ENCODE measurements around the gene BUB1B. TPM values are rescaled to one million over a fixed set of nuclear protein-coding genes. Genes with fewer than 3 reads are reported as not detected.

Gene BUB1B
- total RNA-seq, 1 experiment from 2014 or later = 192 TPM

GRCh38 chr15:40266828-40267304 is 106.0 kb downstream of the BUB1B start (continued):
- TF ChIP-seq AFF4 (CRISPR knock-in tag; IDR thresholded peaks at IDR 0.05; ENCODE audit: borderline replicate concordance) (no peak), ZNF317 (CRISPR knock-in tag; IDR thresholded peaks at IDR 0.05; ENCODE audit: borderline replicate concordance, low read depth) (no peak), ZNF671 (CRISPR knock-in tag; IDR thresholded peaks at IDR 0.05) (no peak), ZNF263 (CRISPR knock-in tag; IDR thresholded peaks at IDR 0.05; ENCODE audit: low read depth) (no peak), NFATC4 (CRISPR knock-in tag; IDR thresholded peaks at IDR 0.05) (no peak), SOX15 (CRISPR knock-in tag; IDR thresholded peaks at IDR 0.05) (no peak), USF2 (CRISPR knock-in tag; IDR thresholded peaks at IDR 0.05) (no peak), SMAD4 (CRISPR knock-in tag; IDR thresholded peaks at IDR 0.05) (no peak), ZNF281 (CRISPR knock-in tag; IDR thresholded peaks at IDR 0.05) (no peak)

GRCh38 chr15:40267670-40268069 is 106.8 kb downstream of the BUB1B start:
- ATAC-seq (no peak), DNase-seq (ENCODE audit: low spot score) (no peak)
- TF ChIP-seq ZNF423 (CRISPR knock-in tag; IDR thresholded peaks at IDR 0.05) = peak; percentile 96
- no peak for TF ChIP-seq FOXJ3 (CRISPR knock-in tag; IDR thresholded peaks at IDR 0.05; ENCODE audit: borderline replicate concordance)
- TF ChIP-seq OVOL2 (CRISPR knock-in tag; IDR thresholded peaks at IDR 0.05; ENCODE audit: borderline replicate concordance) = no peak
- TF ChIP-seq PRRX2 (CRISPR knock-in tag; IDR thresholded peaks at IDR 0.05) = no peak
- TF ChIP-seq GTF2I (CRISPR knock-in tag; conservative IDR thresholded peaks at IDR 0.05) = no peak
- H3K9me3 Mint-ChIP-seq = no peaks in the 10 kb centered on the region
- H3K27me3 Mint-ChIP-seq (ENCODE audit: low read depth) = no peaks in the 10 kb centered on the region
- H3K36me3 Mint-ChIP-seq = no peaks in the 10 kb centered on the region
- H3K4me1 Mint-ChIP-seq = peaks cover 12% of the 10 kb centered on the region
- peak overlapping the region; percentile 69; the same call in 1 of the 2 replicates for H3K27ac Mint-ChIP-seq
- H3K4me3 Mint-ChIP-seq = no peak overlapping the region
- ChIA-PET POLR2A (no interaction called here), CTCF (interaction anchor here (1.0 to 4.4 kb wide), 3 partner anchors 11 to 222 kb away, joined by 3 to 23 read pairs (median 6); no protein-coding TSS in a partner anchor)

GRCh38 chr15:40269604-40270003 is 108.7 kb downstream of the BUB1B start:
- no peak for DNase-seq (ENCODE audit: low spot score)
- ChIA-PET POLR2A (no interaction called here), CTCF (interaction anchor here (0.6 to 12.1 kb wide), 7 partner anchors 9 to 224 kb away, joined by 3 to 690 read pairs (median 4); partner anchors contain the start of genes INAFM2 and PLCB2)
- H3K4me3 Mint-ChIP-seq = no peak overlapping the region
- H3K27me3 Mint-ChIP-seq (ENCODE audit: low read depth) = no peaks in the 10 kb centered on the region
- H3K27ac Mint-ChIP-seq = no peak overlapping the region
- ATAC-seq = 0 out of 2 replicates have a peak, but pooled peaks have one; percentile 12
- H3K9me3 Mint-ChIP-seq = no peaks in the 10 kb centered on the region
- H3K36me3 Mint-ChIP-seq = no peaks in the 10 kb centered on the region
- TF ChIP-seq FOXP4 (CRISPR knock-in tag; IDR thresholded peaks at IDR 0.05) = no peak
- TF ChIP-seq ATF3 (CRISPR knock-in tag; conservative IDR thresholded peaks at IDR 0.05) = no peak
- TF ChIP-seq TCF7 (CRISPR knock-in tag; IDR thresholded peaks at IDR 0.05; ENCODE audit: low read depth) = no peak
- peaks cover 7% of the 10 kb centered on the region for H3K4me1 Mint-ChIP-seq

Measured in WTC11 (cell line).